ENCODE results near the gene DICER1. TPM values are rescaled to one million over a fixed set of nuclear protein-coding genes. Genes with fewer than 3 reads are reported as not detected.

Gene DICER1
- total RNA-seq, 1 experiment from 2014 or later, result 39.7 TPM

DNA sequence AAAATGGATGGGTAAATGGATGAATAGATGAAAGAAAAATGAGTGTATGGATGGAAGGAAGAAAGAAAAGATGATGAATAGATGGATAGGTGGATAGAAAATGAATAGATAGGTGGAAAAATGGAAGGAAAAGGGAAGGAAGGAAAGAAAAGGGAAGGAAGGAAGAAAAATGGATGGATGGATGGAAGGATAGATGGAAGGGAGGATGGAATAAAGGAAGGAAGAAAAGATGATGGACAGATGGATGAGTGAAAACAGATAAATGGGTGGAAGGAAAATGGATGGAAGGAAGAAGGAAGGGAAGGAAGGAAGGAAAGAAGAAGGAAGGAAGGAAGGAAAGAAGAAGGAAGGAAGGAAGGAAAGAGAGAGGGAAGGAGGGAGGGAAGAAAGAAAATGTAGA, 107.4 kb downstream of the DICER1 start:
- peaks cover 1% of the 10 kb centered on the region; the same call in 1 of the 2 replicates for H3K27me3 ChIP-seq (ENCODE audit: control insufficient read depth, insufficient read depth, low read length)
- DNase-seq, result no peak
- H3K36me3 ChIP-seq (replicated peaks; ENCODE audit: control insufficient read depth, insufficient read depth, low read length), result no peaks in the 10 kb centered on the region
- H3K4me3 ChIP-seq (ENCODE audit: insufficient read depth, low read depth, low read length), result no peak overlapping the region

DNA sequence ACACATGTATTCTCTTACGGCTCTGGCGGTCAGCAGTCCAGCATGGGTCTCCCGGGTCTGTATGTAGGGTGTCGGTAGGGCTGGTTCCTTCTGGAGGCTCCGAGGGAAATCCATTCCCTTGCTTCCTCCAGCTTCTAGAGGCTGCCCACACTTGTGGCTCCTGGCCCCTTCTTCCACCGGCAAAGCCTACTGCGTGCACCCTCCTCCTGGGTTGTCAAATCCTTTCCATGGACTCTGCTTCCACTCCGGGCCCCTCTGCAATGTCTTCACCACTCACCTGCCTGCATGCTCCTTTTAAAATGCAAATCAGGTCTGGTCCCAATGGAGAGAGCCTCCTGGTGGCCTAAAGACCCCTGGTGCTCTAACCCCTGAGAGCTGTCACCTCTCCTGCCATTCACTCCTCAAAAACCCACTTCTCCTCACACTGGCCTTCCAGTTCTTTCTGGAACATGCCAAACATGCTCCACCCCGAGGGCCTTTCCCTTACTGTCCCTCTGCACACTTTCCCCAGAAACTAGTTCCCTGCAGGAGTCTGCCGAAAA, 108.5 kb downstream of the DICER1 start:
- Histone ChIP-seq H3K4me3 (ENCODE audit: insufficient read depth, low read depth, low read length) (no peak overlapping the region), H3K27me3 (ENCODE audit: control insufficient read depth, insufficient read depth, low read length) (peaks cover 1% of the 10 kb centered on the region; the same call in 1 of the 2 replicates), H3K36me3 (replicated peaks; ENCODE audit: control insufficient read depth, insufficient read depth, low read length) (no peaks in the 10 kb centered on the region)
- DNase-seq, result no peak

DNA sequence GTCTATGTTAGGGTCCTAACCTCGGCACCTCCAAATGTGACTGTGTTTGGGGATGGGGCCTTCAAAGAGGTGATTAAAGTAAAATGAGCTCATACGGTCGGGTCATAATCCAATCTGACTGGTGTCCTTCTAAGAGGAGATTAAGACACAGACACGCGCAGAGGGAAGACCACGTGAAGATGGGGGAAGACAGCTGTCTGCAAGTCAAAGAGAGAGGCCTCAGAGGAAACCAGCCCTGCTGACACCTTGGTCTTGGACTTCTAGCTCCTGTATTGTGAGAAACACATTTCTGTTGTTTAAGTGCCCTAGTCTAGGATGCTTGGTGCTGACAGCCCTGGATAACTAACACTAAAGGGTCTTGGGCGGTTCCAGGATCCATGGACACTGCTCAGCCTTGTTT, 109.6 kb downstream of the DICER1 start:
- Histone ChIP-seq H3K27me3 (ENCODE audit: control insufficient read depth, insufficient read depth, low read length) (peaks cover 1% of the 10 kb centered on the region; the same call in 1 of the 2 replicates), H3K36me3 (replicated peaks; ENCODE audit: control insufficient read depth, insufficient read depth, low read length) (no peaks in the 10 kb centered on the region), H3K4me3 (ENCODE audit: insufficient read depth, low read depth, low read length) (no peak overlapping the region)
- DNase-seq, result no peak

DNA sequence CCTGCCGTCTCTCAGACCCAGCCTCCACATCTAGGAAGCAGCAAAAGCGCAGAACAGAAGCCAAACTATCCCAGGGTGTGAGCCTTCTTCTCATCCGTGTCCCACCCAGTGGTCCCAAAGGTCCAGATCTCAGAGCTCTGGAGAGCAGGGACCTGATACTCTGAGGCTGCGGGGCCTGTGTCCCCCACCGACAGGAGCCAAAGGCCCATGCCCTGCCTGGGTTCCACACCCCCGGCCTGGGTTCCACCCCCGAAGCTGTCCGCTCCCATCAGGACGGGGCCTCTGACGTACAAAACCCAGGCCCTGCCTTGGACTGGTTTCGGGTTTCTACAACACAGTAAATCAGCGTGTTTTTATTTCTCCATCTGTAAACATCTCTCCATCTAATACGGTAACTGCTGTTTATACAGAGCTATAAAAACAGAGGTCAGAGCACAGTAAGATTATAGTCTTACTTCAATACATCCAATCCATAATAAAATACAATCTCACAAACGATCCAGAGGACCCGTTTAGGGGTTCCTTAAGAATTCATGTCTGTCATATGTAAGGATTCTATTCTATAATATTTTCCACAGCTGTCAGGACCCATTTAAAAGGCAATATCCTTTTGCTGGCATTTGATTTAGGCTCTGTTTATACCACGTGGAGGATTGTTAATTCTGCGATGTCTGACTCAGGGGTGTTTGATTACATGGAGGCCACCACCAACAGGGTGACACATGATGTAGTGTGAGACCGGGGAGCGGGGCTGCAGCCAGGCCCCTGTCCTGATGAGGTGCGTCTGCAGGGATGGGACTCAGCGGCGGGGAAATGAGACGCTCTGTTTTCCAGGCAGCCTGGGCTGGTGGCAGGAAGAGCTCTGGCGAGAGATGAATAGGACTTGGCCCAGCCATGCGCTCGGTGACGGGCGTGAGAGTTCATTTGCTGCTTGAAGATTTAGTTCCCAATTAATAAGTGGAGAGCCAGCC, 110.3 kb downstream of the DICER1 start:
- peaks cover 1% of the 10 kb centered on the region; the same call in 1 of the 2 replicates for H3K27me3 ChIP-seq (ENCODE audit: control insufficient read depth, insufficient read depth, low read length)
- DNase-seq, result no peak
- no peaks in the 10 kb centered on the region for H3K36me3 ChIP-seq (replicated peaks; ENCODE audit: control insufficient read depth, insufficient read depth, low read length)
- H3K4me3 ChIP-seq (ENCODE audit: insufficient read depth, low read depth, low read length), result no peak overlapping the region

DNA sequence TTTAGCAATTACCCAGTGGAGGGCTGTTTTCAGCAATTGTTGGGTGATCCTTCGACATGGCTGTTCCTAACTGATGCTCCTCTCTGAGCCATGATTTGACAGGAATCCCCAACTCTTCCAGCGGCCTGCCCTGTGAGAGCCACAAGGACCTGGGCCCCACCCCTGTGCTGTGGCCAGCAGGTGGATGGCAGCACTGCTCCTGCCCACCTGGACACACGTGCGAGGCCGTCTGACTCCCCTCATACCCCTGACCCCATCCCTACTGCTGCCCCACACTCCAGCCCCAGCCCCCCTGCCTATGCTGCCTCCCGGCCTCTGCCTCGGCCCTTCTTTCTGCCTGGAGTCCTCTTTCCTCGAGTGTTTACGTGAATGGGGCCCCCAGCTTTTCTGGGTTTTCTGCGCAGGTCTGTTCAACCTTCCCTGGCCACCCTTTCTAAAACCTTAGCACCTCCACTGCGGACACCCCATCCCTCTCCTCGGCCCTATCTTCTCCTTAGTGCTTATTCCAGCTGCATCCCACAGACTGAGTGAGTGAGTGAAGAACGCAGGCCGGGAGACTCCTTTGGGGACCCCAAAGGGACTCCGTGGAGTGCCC, 111.4 kb downstream of the DICER1 start:
- Histone ChIP-seq H3K4me3 (ENCODE audit: insufficient read depth, low read depth, low read length) (no peak overlapping the region), H3K27me3 (ENCODE audit: control insufficient read depth, insufficient read depth, low read length) (peaks cover 1% of the 10 kb centered on the region; the same call in 1 of the 2 replicates), H3K36me3 (replicated peaks; ENCODE audit: control insufficient read depth, insufficient read depth, low read length) (no peaks in the 10 kb centered on the region)
- no peak for DNase-seq

DNA sequence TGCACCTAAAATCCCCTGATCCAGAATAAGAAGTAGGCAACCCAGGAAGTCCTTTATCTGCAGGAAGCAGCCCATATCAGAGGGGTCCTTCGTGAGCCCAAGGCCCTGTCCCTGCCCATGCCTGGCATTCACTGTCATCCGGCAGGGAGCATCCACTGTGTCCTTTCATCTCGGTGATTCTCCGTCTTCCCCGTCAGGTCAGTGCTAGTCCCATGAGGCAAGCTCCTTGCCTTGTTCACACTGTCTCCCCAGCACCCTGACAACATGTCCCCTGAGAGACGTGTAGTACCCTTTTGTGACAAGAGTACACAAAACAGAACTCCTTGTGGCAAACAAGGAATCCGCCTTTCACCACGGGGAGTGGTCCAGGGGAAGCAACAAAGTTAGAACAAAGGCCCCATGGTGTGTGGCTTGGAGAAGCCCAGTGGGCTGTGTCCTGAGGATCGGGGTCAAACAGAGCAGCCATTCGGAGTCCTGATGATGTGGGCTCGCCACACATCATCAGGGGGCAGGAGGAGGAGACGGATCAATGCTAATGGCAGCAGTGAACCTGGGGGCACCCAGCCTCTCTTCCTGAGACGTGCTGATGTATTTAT, 112.1 kb downstream of the DICER1 start:
- H3K27me3 ChIP-seq (ENCODE audit: control insufficient read depth, insufficient read depth, low read length), result peaks cover 1% of the 10 kb centered on the region; the same call in 1 of the 2 replicates
- no peak for DNase-seq
- H3K36me3 ChIP-seq (replicated peaks; ENCODE audit: control insufficient read depth, insufficient read depth, low read length), result no peaks in the 10 kb centered on the region
- H3K4me3 ChIP-seq (ENCODE audit: insufficient read depth, low read depth, low read length), result no peak overlapping the region

DNA sequence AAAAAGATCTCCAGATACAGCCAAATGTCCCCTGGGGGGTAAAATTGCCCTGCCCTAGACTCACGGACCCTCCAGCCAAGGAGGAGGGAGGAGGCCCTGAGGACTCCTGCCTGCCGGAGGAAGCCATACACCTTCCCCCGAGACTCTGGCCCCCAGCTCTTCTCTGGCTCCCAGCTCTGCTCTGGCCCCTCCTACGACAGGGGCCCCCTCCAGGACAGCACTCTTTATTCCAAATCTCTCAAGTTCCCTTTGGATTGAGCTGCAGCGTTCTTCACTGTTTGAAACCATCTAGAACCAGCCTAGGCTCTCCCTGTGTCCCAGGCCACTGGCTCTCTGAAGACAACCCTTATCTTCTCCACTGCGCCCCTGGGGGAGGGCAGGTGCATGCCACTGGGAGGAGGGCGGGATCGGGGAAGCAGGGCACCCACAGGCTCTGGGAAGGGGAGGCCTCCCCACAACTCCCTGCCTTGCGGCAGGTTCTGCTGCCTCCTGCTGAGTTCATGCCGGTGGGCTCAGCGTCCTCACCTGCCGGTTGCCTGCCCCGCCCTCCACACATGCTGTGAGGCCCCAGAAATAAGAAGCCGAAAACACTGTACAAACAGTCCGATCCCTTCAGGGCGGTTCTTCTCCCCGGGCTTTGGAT, 112.7 kb downstream of the DICER1 start:
- Histone ChIP-seq H3K4me3 (ENCODE audit: insufficient read depth, low read depth, low read length) (no peak overlapping the region), H3K36me3 (replicated peaks; ENCODE audit: control insufficient read depth, insufficient read depth, low read length) (no peaks in the 10 kb centered on the region), H3K27me3 (ENCODE audit: control insufficient read depth, insufficient read depth, low read length) (peaks cover 1% of the 10 kb centered on the region; the same call in 1 of the 2 replicates)
- DNase-seq, result peak; percentile 76

DNA sequence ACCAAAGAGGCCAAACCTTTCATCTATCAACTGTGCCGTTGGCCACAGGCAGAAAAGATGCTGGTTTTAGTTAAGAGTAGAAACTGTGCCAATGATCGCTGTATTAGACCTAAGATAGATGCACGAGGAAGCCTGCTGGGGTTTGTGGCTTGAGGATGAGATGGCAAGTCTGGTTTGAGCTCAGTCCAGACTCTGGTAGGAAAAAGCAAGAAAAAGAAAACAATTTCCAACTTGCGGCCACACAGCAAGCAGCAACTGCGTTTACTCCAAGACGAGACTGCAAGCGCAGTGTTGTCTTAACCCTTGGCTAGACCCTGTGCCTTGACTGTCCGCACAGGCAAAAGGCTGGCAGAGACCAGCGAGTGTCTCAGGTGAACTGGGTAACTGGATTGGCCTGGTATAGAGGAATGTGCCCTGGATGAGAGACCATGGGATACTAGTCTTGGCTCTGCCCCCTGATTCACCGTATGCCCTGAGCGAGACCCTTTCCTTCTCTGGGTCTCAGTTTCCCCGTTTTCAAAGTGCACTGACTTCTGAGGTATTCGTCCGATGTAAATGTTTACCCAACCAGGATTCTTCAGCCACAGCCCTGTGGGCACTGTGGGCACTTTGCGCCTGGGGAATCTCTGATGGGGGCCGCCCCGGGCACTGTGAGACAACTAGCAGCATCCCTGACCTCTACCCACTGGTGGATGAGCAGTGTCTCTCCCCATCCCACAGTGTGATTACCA, 113.4 kb downstream of the DICER1 start:
- peaks cover 1% of the 10 kb centered on the region; the same call in 1 of the 2 replicates for H3K27me3 ChIP-seq (ENCODE audit: control insufficient read depth, insufficient read depth, low read length)
- no peaks in the 10 kb centered on the region for H3K36me3 ChIP-seq (replicated peaks; ENCODE audit: control insufficient read depth, insufficient read depth, low read length)
- peak; percentile 3 for DNase-seq
- H3K4me3 ChIP-seq (ENCODE audit: insufficient read depth, low read depth, low read length), result no peak overlapping the region

DNA sequence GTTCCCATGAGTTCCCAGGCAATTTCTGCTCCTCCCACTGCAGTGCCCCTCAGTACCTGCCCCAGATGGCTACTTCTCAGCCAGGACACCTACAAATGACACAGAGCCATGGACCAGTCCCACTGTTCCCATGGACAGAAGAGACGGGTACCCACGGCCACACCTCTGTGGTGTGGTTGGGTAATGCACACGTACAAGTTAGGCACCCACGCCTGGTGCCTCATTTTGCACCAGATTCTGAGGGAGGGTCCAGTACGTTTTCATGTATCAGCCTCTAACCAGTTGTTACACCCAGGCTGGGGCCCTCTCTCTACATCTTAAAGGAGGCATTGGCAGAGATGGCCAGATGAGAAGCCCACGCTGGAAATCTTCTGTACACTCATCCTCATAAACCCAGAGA, 114.0 kb downstream of the DICER1 start:
- Histone ChIP-seq H3K27me3 (ENCODE audit: control insufficient read depth, insufficient read depth, low read length) (peaks cover 1% of the 10 kb centered on the region; the same call in 1 of the 2 replicates), H3K36me3 (replicated peaks; ENCODE audit: control insufficient read depth, insufficient read depth, low read length) (no peaks in the 10 kb centered on the region), H3K4me3 (ENCODE audit: insufficient read depth, low read depth, low read length) (no peak overlapping the region)
- DNase-seq, result peak; percentile 6

DNA sequence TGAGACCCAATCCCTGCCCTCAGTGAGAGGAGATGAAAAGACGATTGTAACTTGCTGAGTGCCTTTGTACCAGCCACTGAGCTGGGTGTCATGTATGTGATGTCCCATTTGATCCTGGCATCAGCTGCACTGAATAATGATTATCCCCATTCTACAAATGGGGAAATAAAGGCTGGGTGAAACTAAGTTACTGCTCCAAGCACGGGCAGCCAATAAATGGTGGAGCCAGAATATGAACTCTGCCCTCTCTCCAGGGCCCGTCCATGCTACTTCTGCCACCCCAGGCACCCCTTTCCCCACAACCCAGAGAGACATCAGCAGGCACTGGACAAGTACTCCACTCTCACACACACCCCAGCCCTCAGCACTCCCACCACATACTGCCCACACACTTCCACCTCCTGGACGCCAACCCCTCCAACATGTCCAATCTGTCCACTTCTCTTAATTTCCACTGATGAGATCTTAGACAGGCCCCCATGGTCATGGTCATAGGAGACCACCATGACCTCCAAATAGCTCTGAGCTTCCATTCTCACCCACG, 115.8 kb downstream of the DICER1 start:
- Histone ChIP-seq H3K27me3 (ENCODE audit: control insufficient read depth, insufficient read depth, low read length) (no peaks in the 10 kb centered on the region), H3K36me3 (replicated peaks; ENCODE audit: control insufficient read depth, insufficient read depth, low read length) (no peaks in the 10 kb centered on the region), H3K4me3 (ENCODE audit: insufficient read depth, low read depth, low read length) (no peak overlapping the region)
- DNase-seq, result peak; percentile 7

DNA sequence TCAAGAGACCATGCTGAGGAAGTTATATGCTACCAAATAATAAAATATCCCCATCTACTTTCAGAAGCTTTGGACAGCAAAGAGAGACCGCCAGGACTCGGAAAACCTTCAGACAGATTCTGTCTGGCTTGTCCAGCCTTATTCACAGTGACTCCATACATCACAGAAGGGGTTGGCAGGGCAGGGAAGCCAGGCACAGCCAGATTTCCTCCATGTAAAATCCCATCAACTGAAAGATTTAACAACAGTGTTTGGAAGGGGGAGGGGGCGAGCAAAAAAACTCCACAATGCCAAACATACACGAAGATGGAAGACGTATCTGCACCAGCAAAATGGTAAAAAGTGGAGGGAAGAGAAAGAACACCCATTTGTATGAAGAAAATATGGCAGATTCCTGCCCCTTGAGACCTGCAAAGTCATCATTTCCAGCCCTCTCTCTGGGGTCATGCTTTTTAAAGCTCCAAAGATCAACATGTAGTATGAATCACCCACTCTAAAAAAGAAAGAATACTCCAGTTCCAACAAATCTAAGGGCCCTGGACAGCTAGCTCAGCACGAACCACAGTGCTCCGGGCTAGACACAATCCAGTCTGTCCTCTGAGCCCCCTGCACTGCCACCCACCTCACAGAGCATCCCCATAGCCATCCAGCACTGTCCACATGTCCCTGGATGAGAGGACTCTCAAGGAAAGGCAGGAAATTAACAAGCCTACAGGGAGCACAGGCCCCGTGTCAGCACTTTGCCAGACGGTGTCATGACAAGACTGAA, 116.4 kb downstream of the DICER1 start:
- no peak overlapping the region for H3K4me3 ChIP-seq (ENCODE audit: insufficient read depth, low read depth, low read length)
- no peaks in the 10 kb centered on the region for H3K36me3 ChIP-seq (replicated peaks; ENCODE audit: control insufficient read depth, insufficient read depth, low read length)
- peak; percentile 8 for DNase-seq
- no peaks in the 10 kb centered on the region for H3K27me3 ChIP-seq (ENCODE audit: control insufficient read depth, insufficient read depth, low read length)

DNA sequence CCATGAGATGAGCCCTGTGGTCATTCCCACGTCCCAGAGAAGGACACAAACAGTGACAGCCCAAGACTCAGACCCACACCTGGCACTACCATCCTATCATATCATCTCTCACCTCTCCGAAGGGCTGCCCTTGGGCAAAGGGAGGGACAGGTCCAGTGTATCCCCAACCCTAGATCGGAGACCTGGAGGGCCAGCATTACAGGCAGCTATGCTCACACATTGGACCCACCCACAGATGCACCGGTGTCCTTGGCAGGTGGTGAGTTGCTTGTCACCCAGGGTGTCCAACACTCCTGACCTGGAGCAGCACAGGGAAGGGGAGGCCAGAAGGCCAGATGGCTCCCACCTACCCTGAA, 117.4 kb downstream of the DICER1 start:
- no peaks in the 10 kb centered on the region for H3K27me3 ChIP-seq (ENCODE audit: control insufficient read depth, insufficient read depth, low read length)
- peak; percentile 7 for DNase-seq
- no peaks in the 10 kb centered on the region for H3K36me3 ChIP-seq (replicated peaks; ENCODE audit: control insufficient read depth, insufficient read depth, low read length)
- no peak overlapping the region for H3K4me3 ChIP-seq (ENCODE audit: insufficient read depth, low read depth, low read length)

All from H7 (cell line).